Amygdala (tissue), 56 donors: ENCODE results near the gene URB1.
"Not testable (repeated sequence)": the region's sequence is repeated elsewhere in the genome, so short reads cannot be mapped to it uniquely, and the experiment has no call there.

Experiments used
- DNase-seq, 56 donors: peaks; one replicate each; lab custom pipeline; 2025; lab: John Stamatoyannopoulos, UW

URB1 gene

GRCh38 chr21:32328595-32328994, 64.2 kb downstream of the URB1 start:
- no peak for DNase-seq

- peak in 25 of 56 donors; percentile 14 to 55 (median 29) for DNase-seq
Observed at GRCh38 chr21:32325706-32326105, 67.1 kb downstream of the URB1 start.

GRCh38 chr21:32322676-32323075, 70.1 kb downstream of the URB1 start:
- DNase-seq: peak in 3 of 56 donors; percentile 5 to 35 (median 23)

GRCh38 chr21:32322103-32322502, 70.7 kb downstream of the URB1 start:
- no peak for DNase-seq

GRCh38 chr21:32321480-32321879, 71.3 kb downstream of the URB1 start:
- no peak for DNase-seq

GRCh38 chr21:32320726-32321125, 72.1 kb downstream of the URB1 start:
- no peak for DNase-seq

GRCh38 chr21:32320059-32320458, 72.8 kb downstream of the URB1 start:
- peak in 3 of 56 donors; percentile 14 to 28 (median 26) for DNase-seq

GRCh38 chr21:32319012-32319411, 73.8 kb downstream of the URB1 start:
- DNase-seq: no peak

- DNase-seq: no peak
Observed at GRCh38 chr21:32317726-32318125, 75.1 kb downstream of the URB1 start.

GRCh38 chr21:32316361-32317215, 76.2 kb downstream of the URB1 start:
- no peak for DNase-seq

- DNase-seq: no peak
Observed at GRCh38 chr21:32315511-32316281, 77.1 kb downstream of the URB1 start.

- no peak for DNase-seq
Observed at GRCh38 chr21:32314806-32315205, 78.0 kb downstream of the URB1 start.

GRCh38 chr21:32312976-32313375, 79.8 kb downstream of the URB1 start:
- DNase-seq: no peak

- DNase-seq: peak in 1 of 56 donors; percentile 14
Observed at GRCh38 chr21:32312326-32312725, 80.5 kb downstream of the URB1 start.

- no peak for DNase-seq
Observed at GRCh38 chr21:32311621-32312020, 81.2 kb downstream of the URB1 start.

GRCh38 chr21:32310976-32311375, 81.8 kb downstream of the URB1 start:
- not testable (repeated sequence) for DNase-seq

GRCh38 chr21:32309906-32310460, 82.8 kb downstream of the URB1 start:
- no peak for DNase-seq

GRCh38 chr21:32308696-32309095, 84.1 kb downstream of the URB1 start:
- DNase-seq: no peak

- DNase-seq: no peak
Observed at GRCh38 chr21:32307706-32308105, 85.1 kb downstream of the URB1 start.

GRCh38 chr21:32306021-32306780, 86.6 kb downstream of the URB1 start:
- peak in 54 of 56 donors; percentile 16 to 91 (median 74) for DNase-seq

GRCh38 chr21:32304998-32305397, 87.8 kb downstream of the URB1 start:
- DNase-seq: no peak
